Naive thymus-derived CD8-positive, alpha-beta T cell (primary cell): ENCODE data around the gene ZBTB32. TPM values are rescaled to one million over a fixed set of nuclear protein-coding genes. Genes with fewer than 3 reads are reported as not detected.
A peak's percentile ranks its signal among the peaks of the same experiment; 100 is the strongest.

Experiments
- ATAC-seq, 2 donors: fragments of 150-1000 bp; cut with Tn5 transposase in 1 of 2; sonication (Bioruptor Pico), chemical (Tn5 transposase) in 1 of 2; 1 replicate in 1 of 2; 2 replicates in 1 of 2; pipeline ENCODE4 v1.10.0; 2021; ENCODE audit warnings: mild to moderate bottlenecking in 2 of 2, moderate library complexity in 2 of 2
- POLR2A ChIA-PET: fragments of 350-600 bp; sonication (Branson Sonifier 250); formaldehyde crosslinking; loops from one replicate; lab custom pipeline; 2021; ENCODE audit warnings: antibody characterized with exemption; lab: Charles Lee
- DNase-seq, 10 donors: peaks; one replicate each; pipeline versions ENCODE4 v3.0.0 to v3.0.0-alpha.2; 2020 to 2022
- H3K27ac Mint-ChIP-seq, 10 donors: one replicate each; pipeline ENCODE4 v1.8.0; 2020 to 2022; ENCODE audit warnings: mild to moderate bottlenecking in 10 of 10, mixed read lengths in 10 of 10, moderate library complexity in 4 of 10, inconsistent platforms in 1 of 10
- H3K27me3 Mint-ChIP-seq, 5 donors: one replicate each; pipeline ENCODE4 v1.8.0; 2021 to 2022; ENCODE audit warnings: mixed read lengths in 5 of 5
- H3K36me3 Mint-ChIP-seq, 3 donors: one replicate each; pipeline ENCODE4 v1.8.0; 2020 to 2022; ENCODE audit warnings: mixed read lengths in 3 of 3, mild to moderate bottlenecking in 2 of 3, inconsistent platforms in 1 of 3
- H3K4me1 Mint-ChIP-seq, 4 donors: one replicate each; pipeline ENCODE4 v1.8.0; 2021 to 2022; ENCODE audit warnings: mixed read lengths in 4 of 4
- H3K4me3 Mint-ChIP-seq, 10 donors: one replicate each; pipeline ENCODE4 v1.8.0; 2020 to 2022; ENCODE audit warnings: mild to moderate bottlenecking in 10 of 10, mixed read lengths in 10 of 10, moderate library complexity in 6 of 10, inconsistent platforms in 1 of 10
- H3K9me3 Mint-ChIP-seq, 9 donors: one replicate each; pipeline ENCODE4 v1.8.0; 2020 to 2022; ENCODE audit warnings: mixed read lengths in 9 of 9, mild to moderate bottlenecking in 3 of 9, inconsistent platforms in 1 of 9, moderate library complexity in 1 of 9
- polyA plus RNA-seq, 3 donors: library from polyadenylated mRNA; unstranded; fragments of 300-500 nt; fragmentation: Illumina TruSeq; gene quantifications; one replicate each; pipeline ENCODE4 v1.2.3, GENCODE V29; 2021
- total RNA-seq, 8 experiments: library from RNA in 2 of 8; stranded (reverse) in 2 of 8; gene quantifications; one replicate each; pipeline ENCODE4 v1.2.3 and lab custom pipeline; 2021 to 2026

ZBTB32 gene
- total and polyA plus RNA-seq, 5 experiments from 2014 or later = 0.15 to 0.68 (median 0.36) TPM

DNA sequence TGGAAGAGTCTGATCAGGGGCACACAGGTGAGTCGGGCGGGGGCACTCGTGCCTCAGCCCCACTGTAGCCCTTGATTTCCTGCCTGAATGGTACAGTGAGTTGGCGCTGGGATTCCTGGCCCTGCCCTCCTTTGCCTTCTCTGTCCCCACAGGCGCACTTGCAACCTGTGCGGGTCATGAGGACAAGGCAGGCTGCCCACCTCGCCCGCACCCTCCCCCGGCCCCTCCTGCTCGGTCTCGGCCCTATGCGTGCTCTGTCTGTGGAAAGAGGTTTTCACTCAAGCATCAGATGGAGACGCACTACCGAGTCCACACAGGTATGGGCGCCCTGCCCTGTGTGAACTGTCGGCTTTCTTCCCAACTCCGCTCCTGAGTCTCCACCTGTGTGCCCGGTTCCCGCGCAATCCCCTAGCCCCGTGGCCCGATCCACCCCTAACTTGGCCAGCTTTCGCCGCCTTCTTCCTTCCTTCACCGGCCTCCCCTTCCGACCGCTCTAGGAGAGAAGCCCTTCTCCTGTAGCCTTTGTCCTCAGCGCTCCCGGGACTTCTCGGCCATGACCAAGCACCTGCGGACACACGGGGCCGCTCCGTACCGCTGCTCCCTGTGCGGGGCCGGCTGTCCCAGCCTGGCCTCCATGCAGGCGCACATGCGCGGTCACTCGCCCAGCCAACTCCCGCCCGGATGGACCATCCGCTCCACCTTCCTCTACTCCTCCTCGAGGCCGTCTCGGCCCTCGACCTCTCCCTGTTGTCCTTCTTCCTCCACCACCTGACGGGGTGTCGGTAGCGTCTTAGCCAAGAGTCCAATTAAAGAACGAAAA is 11.8 kb downstream of the ZBTB32 start:
- peak overlapping the region; percentile 89 to 97 (median 94) for H3K27ac Mint-ChIP-seq
- H3K9me3 Mint-ChIP-seq = no peaks in the 10 kb centered on the region
- H3K36me3 Mint-ChIP-seq = peaks cover 0 to 9% (median 0%) of the 10 kb centered on the region in 3 donors
- ATAC-seq (no peak), DNase-seq (peak in 3 of 10 donors; percentile 22 to 32 (median 27))
- POLR2A ChIA-PET = interaction anchor here (1.0 to 4.9 kb wide), 4 partner anchors 14 to 24 kb away, joined by 3 to 24 read pairs (median 8); no protein-coding TSS in a partner anchor
- no peaks in the 10 kb centered on the region for H3K27me3 Mint-ChIP-seq
- peaks cover 42 to 77% (median 65%) of the 10 kb centered on the region in 4 donors for H3K4me1 Mint-ChIP-seq
- H3K4me3 Mint-ChIP-seq = peak overlapping the region; percentile 89 to 99 (median 94)

DNA sequence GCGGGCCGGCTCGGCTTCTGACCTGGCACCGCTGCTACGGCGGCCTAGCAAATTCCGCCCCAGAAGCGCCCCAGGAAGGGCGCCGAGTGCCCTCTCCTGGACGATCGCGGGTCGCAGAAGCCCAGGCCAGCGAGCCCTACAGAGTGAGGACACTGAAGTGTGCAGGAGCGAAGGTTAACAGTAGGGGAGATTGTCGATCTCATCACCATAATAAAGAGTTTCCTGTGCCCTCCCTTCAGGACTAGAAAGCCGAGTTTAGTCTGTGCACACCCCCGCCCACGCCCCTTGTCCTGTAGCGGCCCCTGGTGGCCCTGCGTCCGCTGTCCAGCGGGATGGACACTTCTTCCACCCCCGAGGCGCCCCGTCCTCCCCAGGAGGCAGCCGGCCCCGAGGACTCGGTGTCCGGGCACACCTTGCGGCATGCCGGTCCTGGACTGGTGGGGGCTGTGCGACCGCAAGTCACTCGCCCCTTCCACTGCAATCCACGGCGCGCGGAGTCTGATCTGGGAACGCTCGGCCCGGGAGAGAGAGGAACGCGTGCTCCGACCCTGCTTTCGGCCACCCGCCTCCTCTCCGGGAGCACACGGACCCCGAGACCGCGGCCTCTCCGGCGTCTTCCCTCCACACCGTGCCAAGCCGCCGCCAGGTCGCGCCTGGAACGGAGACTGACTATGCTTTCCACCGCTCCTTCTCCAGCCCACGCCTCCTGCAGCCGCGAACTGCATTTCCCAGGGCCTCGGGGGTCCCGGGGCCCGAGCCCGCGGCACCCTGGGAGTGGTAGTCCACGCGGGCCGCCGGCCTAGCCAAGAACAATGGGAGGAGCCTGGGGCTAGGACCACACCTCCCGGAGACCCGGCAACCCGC is 12.7 kb downstream of the ZBTB32 start:
- peaks cover 0 to 17% (median 0%) of the 10 kb centered on the region in 3 donors for H3K36me3 Mint-ChIP-seq
- peak overlapping the region; percentile 89 to 97 (median 94) for H3K27ac Mint-ChIP-seq
- no peaks in the 10 kb centered on the region for H3K9me3 Mint-ChIP-seq
- peaks cover 41 to 74% (median 64%) of the 10 kb centered on the region in 4 donors for H3K4me1 Mint-ChIP-seq
- peak; percentile 73 to 99 (median 96) for DNase-seq
- peak overlapping the region; percentile 89 to 99 (median 94) for H3K4me3 Mint-ChIP-seq
- H3K27me3 Mint-ChIP-seq = no peaks in the 10 kb centered on the region
- POLR2A ChIA-PET = interaction anchor here (0.8 to 3.0 kb wide), 5 partner anchors 14 to 31 kb away, joined by 3 to 29 read pairs (median 4); partner anchors contain the start of genes IGFLR1 and LIN37
- peak; percentile 83 to 85 for ATAC-seq

DNA sequence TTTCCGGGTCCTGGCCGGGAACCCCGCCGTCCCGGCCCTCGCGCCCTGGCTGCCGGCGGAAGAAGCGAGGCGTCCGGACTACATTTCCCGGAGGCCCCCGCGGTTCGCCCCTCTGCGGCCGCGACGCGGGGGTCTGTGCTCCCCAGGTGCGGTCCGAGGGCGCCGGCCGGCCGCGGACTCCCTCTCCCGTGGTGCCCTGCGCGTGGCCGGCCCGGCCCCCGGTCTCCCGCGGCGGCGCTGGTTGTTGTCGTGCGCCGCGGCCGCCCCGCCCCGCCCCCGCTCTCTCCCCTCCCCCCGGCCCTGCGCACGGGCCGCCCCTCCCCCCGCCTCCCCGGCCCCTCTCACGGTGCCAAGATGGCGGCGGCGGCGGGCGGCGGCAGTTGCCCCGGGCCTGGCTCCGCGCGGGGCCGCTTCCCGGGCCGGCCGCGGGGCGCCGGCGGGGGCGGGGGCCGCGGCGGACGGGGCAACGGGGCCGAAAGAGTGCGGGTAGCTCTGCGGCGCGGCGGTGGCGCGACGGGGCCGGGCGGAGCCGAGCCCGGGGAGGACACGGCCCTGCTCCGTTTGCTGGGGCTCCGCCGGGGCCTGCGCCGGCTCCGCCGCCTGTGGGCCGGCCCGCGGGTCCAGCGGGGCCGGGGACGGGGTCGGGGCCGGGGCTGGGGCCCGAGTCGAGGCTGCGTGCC is 13.4 kb downstream of the ZBTB32 start, which contains the start of gene KMT2B:
Gene KMT2B, plus strand, starts transcription at position 339 of the 680 bp plus-strand sequence. Its CDS starts 16 bp downstream, at position 355.
- H3K4me1 Mint-ChIP-seq = peaks cover 38 to 72% (median 60%) of the 10 kb centered on the region in 4 donors
- POLR2A ChIA-PET = interaction anchor here (0.8 to 3.0 kb wide), 8 partner anchors 10 to 40 kb away, joined by 3 to 29 read pairs (median 4); partner anchors contain the start of genes IGFLR1, LIN37, PROSER3 and PSENEN
- peak within 1 kb of the TSS; percentile 90 to 99 (median 94) for H3K4me3 Mint-ChIP-seq
- DNase-seq (peak in 1 of 10 donors; percentile 91), ATAC-seq (peak; percentile 31 to 34)
- H3K27me3 Mint-ChIP-seq = no peaks in the 10 kb centered on the region
- H3K9me3 Mint-ChIP-seq = no peaks in the 10 kb centered on the region
- H3K27ac Mint-ChIP-seq = peak within 1 kb of the TSS; percentile 91 to 97 (median 94)
- peaks cover 0 to 25% (median 0%) of the 10 kb centered on the region in 3 donors for H3K36me3 Mint-ChIP-seq

DNA sequence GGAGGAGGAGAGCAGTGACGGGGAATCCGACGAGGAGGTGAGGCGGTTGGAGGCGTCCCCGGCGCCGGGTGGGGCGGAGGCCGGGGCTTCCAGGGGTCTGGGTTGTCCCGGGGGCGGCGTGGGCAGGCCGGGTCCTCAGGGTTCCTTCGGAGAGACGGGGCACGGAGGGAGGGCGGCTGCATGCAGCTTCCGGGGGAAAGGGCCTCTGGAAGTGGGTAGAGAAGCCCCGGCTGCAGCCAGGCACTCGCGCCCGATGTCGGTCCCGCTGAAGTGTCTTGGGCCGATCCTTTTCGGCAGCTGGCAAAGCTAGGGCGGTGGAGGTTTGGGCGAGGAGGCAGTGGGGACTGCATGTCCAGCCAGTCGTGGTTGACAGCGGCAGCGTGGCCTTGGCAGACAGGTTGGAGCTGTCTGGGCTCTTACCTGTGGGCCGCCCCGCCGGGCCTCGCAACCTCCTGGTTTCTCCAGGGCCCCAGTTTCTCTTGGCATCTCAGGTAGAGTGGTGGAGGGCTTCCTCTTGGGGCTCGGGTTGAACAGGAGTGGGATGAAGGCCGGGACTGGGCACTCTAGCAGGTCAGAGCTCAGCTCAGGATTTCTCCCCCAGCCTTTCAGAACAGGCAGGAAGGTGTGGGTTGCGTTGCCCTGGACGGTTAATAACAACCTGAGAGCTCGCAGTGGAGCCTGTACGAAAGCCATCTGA is 14.1 kb downstream of the ZBTB32 start:
- DNase-seq (peak in 9 of 10 donors; percentile 36 to 72 (median 46)), ATAC-seq (peak in 1 of 2 donors; percentile 0)
- peaks cover 0 to 32% (median 0%) of the 10 kb centered on the region in 3 donors for H3K36me3 Mint-ChIP-seq

DNA sequence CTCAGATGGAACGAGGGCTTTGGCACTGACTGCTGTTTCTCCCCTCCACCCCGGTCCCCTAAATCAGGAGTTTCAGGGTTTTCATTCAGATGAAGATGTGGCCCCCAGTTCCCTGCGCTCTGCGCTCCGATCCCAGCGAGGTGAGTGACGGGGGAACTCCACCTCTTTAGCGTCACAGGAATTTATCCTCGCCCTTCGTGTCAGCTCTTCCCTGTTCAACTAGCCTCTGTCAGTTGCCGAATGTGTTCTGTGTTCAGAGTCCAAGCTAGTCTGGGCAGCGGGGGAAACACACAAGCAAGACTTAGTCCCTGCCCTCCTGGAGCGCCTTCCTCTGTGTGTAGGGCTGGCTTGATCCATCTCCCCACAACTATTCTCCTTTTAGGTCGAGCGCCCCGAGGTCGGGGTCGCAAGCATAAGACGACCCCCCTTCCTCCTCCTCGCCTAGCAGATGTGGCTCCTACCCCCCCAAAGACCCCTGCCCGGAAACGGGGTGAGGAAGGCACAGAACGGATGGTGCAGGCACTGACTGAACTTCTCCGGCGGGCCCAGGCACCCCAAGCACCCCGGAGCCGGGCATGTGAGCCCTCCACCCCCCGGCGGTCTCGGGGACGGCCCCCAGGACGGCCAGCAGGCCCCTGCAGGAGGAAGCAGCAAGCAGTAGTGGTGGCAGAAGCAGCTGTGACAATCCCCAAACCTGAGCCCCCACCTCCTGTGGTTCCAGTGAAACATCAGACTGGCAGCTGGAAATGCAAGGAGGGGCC is 15.2 kb downstream of the ZBTB32 start:
- Mint-ChIP-seq H3K4me1 (peaks cover 23 to 59% (median 42%) of the 10 kb centered on the region in 4 donors), H3K4me3 (peak overlapping the region; percentile 82 to 92 (median 88)), H3K36me3 (peaks cover 0 to 43% (median 6%) of the 10 kb centered on the region in 3 donors), H3K27me3 (no peaks in the 10 kb centered on the region), H3K9me3 (no peaks in the 10 kb centered on the region), H3K27ac (peak overlapping the region in 9 of 10 donors; percentile 71 to 94 (median 90))
- ATAC-seq = no peak
- DNase-seq = no peak
- POLR2A ChIA-PET = interaction anchor here (0.6 to 4.3 kb wide), 5 partner anchors 20 to 209 kb away, joined by 4 to 29 read pairs (median 6); partner anchors contain the start of genes IGFLR1, PROSER3, PSENEN and U2AF1L4

More for the DNA sequence above, 14.1 kb downstream of the ZBTB32 start:
- POLR2A ChIA-PET = interaction anchor here (0.5 to 4.3 kb wide), 10 partner anchors 10 to 1320 kb away, joined by 3 to 29 read pairs (median 4); partner anchors contain the start of genes IGFLR1, LIN37, PROSER3 and PSENEN
- Mint-ChIP-seq H3K4me1 (peaks cover 33 to 66% (median 53%) of the 10 kb centered on the region in 4 donors), H3K27ac (peak overlapping the region; percentile 57 to 94 (median 90)), H3K27me3 (no peaks in the 10 kb centered on the region), H3K4me3 (peak overlapping the region; percentile 82 to 92 (median 88)), H3K9me3 (no peaks in the 10 kb centered on the region)

DNA sequence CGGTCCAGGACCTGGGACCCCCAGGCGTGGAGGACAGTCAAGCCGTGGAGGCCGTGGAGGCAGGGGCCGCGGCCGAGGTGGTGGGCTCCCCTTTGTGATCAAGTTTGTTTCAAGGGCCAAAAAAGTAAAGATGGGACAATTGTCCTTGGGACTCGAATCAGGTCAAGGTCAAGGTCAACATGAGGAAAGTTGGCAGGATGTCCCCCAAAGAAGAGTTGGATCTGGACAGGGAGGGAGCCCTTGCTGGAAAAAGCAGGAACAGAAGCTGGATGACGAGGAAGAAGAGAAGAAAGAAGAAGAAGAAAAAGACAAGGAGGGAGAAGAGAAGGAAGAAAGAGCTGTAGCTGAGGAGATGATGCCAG is 15.8 kb downstream of the ZBTB32 start:
- H3K4me3 Mint-ChIP-seq = peak overlapping the region in 5 of 10 donors; percentile 38 to 65 (median 58)
- no peaks in the 10 kb centered on the region for H3K9me3 Mint-ChIP-seq
- H3K36me3 Mint-ChIP-seq = peaks cover 0 to 48% (median 6%) of the 10 kb centered on the region in 3 donors
- DNase-seq (no peak), ATAC-seq (no peak)
- POLR2A ChIA-PET = interaction anchor here (0.6 to 4.3 kb wide), 3 partner anchors 20 to 209 kb away, joined by 4 to 29 read pairs (median 26); partner anchors contain the start of gene IGFLR1
- peak overlapping the region in 5 of 10 donors; percentile 51 to 87 (median 74) for H3K27ac Mint-ChIP-seq
- H3K27me3 Mint-ChIP-seq = no peaks in the 10 kb centered on the region
- peaks cover 19 to 54% (median 38%) of the 10 kb centered on the region in 4 donors for H3K4me1 Mint-ChIP-seq

DNA sequence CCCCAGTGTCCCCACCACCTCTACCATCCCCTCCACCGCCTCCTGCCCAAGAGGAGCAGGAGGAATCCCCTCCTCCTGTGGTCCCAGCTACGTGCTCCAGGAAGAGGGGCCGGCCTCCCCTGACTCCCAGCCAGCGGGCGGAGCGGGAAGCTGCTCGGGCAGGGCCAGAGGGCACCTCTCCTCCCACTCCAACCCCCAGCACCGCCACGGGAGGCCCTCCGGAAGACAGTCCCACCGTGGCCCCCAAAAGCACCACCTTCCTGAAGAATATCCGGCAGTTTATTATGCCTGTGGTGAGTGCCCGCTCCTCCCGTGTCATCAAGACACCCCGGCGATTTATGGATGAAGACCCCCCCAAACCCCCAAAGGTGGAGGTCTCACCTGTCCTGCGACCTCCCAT is 16.3 kb downstream of the ZBTB32 start:
- ATAC-seq (no peak), DNase-seq (no peak)
- Mint-ChIP-seq H3K4me1 (peaks cover 19 to 49% (median 36%) of the 10 kb centered on the region in 4 donors), H3K36me3 (peaks cover 0 to 54% (median 8%) of the 10 kb centered on the region in 3 donors), H3K9me3 (no peaks in the 10 kb centered on the region), H3K27me3 (no peaks in the 10 kb centered on the region), H3K4me3 (peak overlapping the region in 4 of 10 donors; percentile 15 to 75 (median 20)), H3K27ac (peak overlapping the region in 1 of 10 donors; percentile 74)
- POLR2A ChIA-PET = interaction anchor here (0.9 to 4.3 kb wide), 2 partner anchors 19 to 28 kb away, joined by 3 to 26 read pairs; partner anchors contain the start of gene LIN37

DNA sequence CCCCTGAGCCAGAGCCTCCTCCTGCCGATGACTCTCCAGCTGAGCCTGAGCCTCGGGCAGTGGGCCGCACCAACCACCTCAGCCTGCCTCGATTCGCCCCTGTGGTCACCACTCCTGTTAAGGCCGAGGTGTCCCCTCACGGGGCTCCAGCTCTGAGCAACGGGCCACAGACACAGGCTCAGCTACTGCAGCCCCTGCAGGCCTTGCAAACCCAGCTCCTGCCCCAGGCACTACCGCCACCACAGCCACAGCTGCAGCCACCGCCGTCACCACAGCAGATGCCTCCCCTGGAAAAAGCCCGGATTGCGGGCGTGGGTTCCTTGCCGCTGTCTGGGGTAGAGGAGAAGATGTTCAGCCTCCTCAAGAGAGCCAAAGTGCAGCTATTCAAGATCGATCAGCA is 17.0 kb downstream of the ZBTB32 start:
- Mint-ChIP-seq H3K9me3 (no peaks in the 10 kb centered on the region), H3K27me3 (no peaks in the 10 kb centered on the region), H3K36me3 (peaks cover 0 to 61% (median 13%) of the 10 kb centered on the region in 3 donors), H3K4me1 (peaks cover 13 to 45% (median 28%) of the 10 kb centered on the region in 4 donors), H3K4me3 (peak overlapping the region in 5 of 10 donors; percentile 2 to 58 (median 33)), H3K27ac (peak overlapping the region in 2 of 10 donors; percentile 7 to 59)
- DNase-seq = no peak
- POLR2A ChIA-PET = interaction anchor here (0.9 to 4.3 kb wide), 3 partner anchors 16 to 27 kb away, joined by 3 to 26 read pairs (median 4); partner anchors contain the start of gene LIN37
- no peak for ATAC-seq

DNA sequence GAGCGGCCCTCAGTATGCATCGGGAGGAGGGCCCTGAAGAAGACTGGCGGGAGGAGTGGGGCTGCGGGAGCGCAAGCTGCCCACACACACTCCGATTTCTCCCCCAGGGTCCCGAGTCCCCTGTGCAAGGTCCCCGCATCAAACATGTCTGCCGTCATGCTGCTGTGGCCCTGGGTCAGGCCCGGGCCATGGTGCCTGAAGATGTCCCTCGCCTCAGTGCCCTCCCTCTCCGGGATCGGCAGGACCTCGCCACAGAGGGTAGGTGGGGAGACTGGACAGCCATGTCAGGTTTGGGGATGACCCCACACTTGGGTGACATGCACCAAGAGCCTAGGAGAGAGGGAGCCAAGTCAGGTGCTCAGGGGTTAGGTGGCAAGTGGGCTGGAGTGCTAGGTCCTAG is 18.1 kb downstream of the ZBTB32 start:
- Mint-ChIP-seq H3K4me3 (peak overlapping the region in 1 of 10 donors; percentile 10), H3K9me3 (no peaks in the 10 kb centered on the region), H3K27ac (no peak overlapping the region), H3K36me3 (peaks cover 0 to 70% (median 13%) of the 10 kb centered on the region in 3 donors), H3K4me1 (peaks cover 9 to 40% (median 21%) of the 10 kb centered on the region in 4 donors), H3K27me3 (no peaks in the 10 kb centered on the region)
- POLR2A ChIA-PET = interaction anchor here (0.7 to 4.3 kb wide), 2 partner anchors 18 to 26 kb away, joined by 3 to 26 read pairs; partner anchors contain the start of gene LIN37
- ATAC-seq = no peak
- peak in 1 of 10 donors; percentile 58 for DNase-seq

DNA sequence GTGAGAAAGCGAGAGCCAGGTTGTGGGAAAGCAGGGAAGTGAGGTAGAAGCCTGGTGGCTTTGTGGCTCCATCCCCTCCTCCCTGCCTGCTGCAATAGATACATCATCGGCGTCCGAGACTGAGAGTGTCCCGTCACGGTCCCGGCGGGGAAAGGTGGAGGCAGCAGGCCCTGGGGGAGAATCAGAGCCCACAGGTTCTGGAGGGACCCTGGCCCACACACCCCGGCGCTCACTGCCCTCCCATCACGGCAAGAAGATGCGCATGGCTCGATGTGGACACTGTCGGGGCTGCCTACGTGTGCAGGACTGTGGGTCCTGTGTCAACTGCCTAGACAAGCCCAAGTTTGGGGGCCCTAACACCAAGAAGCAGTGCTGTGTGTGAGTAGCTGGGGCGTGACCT is 18.5 kb downstream of the ZBTB32 start:
- Mint-ChIP-seq H3K4me1 (peaks cover 9 to 40% (median 20%) of the 10 kb centered on the region in 4 donors), H3K9me3 (no peaks in the 10 kb centered on the region), H3K4me3 (no peak overlapping the region), H3K27me3 (no peaks in the 10 kb centered on the region), H3K27ac (peak overlapping the region in 1 of 10 donors; percentile 33), H3K36me3 (peaks cover 0 to 74% (median 13%) of the 10 kb centered on the region in 3 donors)
- POLR2A ChIA-PET = interaction anchor here (0.9 kb wide), 1 partner anchor 22 kb away, joined by 5 read pairs; the partner anchor contains the start of gene U2AF1L4
- no peak for DNase-seq
- no peak for ATAC-seq
